NOMO-1 treated with DMSO at 0.1 percent for 48 hours (cell line): ENCODE measurements around the gene NCBP1.
"Not testable (repeated sequence)": the region's sequence is repeated elsewhere in the genome, so short reads cannot be mapped to it uniquely, and the experiment has no call there.

Source experiments
- DNase-seq: peaks from one replicate; lab custom pipeline; 2025; ENCODE audit not compliant: unreplicated experiment; lab: John Stamatoyannopoulos, UW

Gene NCBP1

DNA sequence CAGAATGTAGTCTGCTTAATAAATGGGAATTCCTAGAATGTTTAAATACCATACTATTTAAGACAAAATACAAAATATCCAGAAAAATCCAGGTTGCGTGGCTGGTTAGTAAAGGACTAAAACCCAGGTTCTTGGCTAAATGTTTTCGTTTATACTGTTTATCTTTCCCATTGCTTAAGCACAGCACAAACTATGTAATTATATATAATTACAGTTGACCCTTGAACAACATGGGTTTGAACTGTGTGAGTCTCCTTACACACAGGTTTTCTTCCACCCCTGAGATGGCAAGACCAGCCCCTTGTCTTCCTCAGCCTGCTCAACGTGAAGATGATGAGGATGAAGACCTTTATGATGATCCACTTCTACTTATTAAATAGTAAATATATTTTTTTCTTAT is 38.8 kb downstream of the NCBP1 start:
- no peak for DNase-seq

DNA sequence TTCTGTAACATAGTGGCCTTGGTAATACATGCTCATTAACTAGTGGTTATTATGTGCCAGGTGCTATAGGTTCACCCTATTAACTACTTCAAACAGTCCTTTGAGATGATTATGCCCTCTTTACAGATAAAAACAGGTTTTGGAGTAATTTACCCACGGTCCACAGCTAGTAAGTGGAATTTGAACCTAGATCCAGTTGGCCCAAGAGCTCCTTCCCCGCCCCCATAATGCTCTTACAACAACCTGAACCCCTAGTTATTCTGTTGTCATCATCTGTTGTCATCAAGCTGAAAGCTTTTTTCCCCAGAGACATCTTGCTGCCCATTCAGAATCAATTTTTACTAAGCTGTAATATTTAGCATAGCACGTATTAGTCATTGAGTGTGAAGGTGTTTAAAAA is 40.3 kb downstream of the NCBP1 start:
- DNase-seq = no peak

DNA sequence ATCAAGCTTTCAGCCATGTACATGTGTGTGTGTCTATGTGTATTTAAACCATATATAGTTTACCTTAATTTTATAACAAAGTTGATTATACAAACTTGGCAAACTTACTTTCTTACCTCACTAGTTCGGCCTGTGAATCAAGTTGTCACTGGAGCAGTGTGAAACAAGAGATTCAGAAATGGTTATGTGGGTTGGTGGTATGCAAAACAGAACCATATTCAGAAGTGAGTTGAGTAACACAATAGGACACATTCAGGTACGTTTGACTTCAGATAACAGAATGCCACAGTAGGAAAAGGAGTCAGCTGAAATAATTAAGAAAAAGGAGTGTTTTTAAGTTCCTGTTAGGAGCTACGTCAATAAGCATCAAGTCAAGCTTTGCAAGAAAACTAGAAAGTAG is 42.0 kb downstream of the NCBP1 start:
- no peak for DNase-seq

DNA sequence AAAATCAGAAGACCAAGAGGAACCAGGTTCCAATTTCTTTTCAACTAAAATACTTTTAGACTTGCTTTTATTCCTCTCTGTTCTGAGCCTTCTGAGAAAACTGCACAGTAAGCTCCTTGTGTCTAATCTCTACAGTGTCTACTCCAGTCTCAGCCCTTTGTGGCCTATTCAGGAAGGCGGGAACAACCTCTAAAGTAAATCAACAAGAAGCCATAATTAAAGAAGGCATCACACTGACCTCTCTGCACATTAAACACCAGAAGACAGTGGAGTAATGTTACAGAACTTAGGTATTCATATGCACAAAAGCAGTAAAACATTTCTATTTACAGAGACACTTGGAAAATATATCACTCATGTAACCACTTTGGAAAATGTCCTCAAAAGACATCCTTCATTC is 48.6 kb downstream of the NCBP1 start:
- no peak for DNase-seq

DNA sequence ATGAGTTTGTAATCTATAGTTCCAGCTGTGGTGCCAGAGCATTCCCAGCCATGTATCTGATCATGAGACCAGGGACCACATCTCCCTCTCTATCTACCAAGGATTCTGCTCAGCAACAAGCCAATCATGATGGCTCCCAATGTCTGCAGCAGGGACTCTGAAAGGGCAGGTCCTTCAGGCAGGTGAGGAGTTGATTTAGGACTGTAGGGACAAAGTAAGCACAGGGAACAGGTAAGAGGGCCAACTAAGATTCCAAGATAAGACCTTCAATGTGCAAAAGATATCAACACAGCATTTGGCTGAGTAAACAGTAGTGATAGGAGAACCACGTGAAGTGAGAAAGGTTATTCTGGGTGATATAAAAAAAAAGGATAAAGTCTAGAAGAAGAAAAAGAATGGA is 55.0 kb downstream of the NCBP1 start:
- DNase-seq = no peak

DNA sequence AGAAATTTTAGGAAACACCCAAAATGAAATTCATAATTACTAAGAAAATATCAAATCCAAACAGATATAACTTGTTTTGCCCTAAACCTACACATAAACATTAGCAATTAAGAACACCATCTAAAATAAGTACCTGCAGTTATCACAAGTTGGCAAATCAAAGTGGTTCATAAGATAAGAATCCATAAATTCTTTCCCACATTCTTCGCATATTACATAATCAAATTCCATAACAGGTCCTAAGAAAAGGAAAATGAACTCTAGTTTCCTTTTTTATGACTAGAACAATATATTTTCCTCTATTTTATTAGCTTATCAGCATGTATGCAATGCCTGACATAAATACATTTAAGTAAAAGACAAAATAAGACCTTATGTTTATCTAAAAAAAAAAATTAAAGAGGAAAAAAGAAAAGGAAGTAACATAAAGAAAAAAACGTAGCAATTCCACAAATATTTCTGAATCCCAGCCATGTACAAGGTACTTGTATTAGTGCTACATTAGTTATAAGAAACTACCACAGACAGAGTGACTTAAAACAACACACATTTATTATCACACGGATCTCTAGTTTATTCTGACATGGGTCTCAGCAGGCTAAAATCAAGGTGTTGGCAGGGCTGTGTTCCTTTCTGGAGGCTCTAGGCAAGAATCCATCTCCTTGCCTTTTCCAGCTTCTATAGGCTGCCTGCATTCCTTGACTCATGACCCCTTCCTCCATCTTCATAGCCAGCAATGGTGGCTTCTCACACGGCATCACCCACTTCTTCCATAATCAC is 56.0 kb downstream of the NCBP1 start:
- no peak for DNase-seq

DNA sequence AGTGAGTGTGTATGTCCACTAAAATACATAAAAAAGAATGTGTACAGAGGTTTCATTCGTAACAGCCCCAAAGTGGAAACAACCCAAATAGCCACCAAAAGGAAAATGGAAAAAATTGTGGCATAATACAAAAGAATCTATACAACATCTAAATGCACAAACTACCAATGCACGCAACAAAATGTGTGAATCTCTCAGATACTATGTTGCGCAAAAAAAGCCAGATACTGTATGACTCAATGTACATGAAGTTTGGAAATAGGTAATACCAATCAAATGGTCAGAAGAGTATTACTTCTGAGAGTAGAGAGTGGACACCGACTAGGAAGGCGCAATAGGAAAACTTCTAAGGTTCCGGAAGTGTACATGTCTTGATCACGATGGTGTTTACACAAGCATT is 61.1 kb downstream of the NCBP1 start:
- no peak for DNase-seq

DNA sequence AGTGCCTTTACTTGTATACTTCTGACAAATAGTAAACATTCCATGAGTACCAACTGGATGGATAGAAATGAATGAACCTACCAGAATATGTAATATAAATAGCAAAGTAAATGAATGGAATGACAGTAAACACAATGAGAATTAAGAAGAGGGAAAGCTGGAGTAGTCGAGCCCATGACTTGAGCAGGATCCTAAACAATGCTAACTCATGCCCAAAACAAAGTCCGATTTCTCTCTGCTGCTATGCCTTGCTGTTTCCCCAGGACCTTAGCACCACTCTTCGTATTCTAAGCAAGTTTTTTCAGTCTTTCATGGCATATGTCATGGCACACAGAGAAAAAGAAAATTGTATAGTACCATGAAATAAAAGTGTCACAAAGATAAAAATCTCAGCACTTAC is 61.8 kb downstream of the NCBP1 start:
- DNase-seq = no peak

DNA sequence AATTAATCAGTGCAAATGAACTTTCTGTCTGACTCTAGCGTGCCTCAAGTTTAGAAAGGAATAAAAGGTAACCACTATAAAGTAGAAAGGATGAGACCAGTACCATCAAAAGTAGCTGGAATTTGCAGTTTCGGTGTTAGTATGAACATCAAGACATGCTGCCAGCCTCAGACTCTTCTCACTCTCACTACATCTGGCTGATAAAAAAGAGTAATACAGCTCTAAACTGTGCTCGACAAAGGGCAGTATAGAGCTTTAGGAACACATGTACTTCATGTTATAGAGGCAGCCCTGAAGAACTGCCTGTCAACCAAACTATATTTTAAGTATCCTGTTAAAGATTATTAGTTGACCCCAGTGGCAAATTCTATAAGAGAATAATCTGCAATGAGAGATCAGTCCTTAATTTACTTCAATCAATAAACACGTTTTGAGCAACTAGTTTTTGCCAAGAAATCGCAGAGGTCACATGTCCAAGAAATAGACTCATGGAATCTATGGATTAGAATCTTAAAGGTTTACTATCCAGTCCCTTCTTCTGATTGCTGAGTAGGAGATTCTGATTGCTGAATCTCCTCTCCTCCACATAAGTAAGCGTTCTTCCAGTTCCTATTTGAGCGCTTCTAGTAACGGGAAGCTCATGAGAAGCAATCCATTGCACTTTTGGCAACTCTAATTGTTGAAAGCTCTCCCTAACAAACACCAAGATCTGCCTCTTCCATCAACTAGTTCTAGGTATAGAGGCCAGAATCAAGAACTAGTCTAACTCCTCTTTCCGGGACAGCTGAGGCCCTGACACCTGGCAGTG is 62.6 kb downstream of the NCBP1 start:
- DNase-seq = peak; percentile 31

DNA sequence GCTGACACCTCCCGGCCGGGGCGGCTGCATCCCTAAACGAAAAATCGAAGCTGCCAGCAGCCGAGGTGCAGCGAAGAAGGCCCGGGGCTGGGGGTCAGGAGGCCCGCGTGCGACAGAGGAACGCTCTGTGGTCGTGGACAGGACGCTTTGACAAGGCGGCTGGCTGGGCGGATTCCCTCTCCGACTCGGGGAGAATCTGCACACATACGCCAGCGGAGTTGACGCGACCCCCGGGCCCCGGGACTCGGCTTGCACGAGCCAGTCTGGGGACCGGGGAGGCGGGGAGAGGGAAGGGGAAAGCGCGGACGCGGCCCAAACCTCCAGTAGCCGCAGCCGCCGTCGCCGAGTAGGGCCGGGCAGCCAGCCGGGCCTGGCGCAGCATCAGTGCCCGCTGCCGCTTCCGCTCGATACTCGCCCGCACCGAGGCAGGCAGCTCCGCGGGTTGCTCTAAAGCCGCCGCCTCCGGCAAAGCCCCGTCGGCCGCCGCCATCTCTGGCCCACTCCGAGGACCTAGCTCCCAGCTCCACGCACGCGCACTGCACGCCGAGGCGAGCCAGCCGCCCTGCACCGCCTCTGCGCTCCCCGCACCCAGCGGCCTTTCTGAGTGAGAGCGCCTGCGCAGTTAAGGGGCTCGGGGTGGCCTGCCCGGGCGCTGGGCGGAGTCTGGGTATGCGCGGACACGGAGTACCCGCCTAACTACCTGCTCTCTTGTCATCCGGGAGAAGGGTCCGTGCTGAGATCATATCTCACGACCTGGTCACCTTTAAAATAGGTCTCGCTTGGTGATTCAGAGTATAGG is 63.4 kb downstream of the NCBP1 start, which contains the start of gene XPA:
Gene XPA, minus strand, starts transcription at position 538 of the 799 bp plus-strand sequence. Its CDS starts 48 bp downstream, at position 490.
- DNase-seq = peak; percentile 81

DNA sequence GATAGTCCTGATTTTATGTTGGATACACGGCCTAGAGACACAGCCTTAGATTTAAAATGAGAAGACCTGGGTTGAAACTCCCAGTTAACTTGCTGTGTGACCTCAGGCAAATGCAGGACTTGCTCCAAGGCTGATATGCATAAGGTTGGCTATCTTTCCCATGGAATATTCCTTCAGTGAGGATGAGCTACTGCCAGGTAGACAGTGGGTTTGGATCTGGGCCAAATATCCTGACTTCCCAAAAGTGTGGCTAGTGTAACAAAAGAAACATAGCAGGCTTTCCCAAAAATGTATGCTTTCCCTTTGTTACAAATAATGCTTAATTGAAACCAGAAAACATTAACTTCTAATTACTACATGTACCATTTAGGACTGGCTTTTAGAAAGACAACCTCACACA is 64.2 kb downstream of the NCBP1 start:
- no peak for DNase-seq

DNA sequence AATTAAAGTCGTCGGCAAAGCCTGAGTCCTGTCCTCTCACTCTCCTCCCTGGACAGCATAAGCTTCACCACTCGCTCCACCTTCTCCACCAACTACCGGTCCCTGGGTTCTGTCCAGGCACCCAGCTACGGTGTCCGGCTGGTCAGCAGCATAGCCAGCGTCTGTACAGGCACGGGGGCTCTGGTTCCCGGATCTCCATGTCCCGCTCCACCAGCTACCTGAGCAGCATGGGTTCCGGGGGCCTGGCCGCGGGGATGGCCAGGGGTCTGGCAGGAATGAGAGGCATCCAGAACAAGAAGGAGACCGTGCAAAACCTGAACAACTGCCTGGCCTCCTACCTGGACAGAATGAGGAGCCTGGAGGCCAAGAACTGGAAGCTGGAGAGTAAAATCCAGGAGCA is 65.2 kb downstream of the NCBP1 start:
- no peak for DNase-seq

DNA sequence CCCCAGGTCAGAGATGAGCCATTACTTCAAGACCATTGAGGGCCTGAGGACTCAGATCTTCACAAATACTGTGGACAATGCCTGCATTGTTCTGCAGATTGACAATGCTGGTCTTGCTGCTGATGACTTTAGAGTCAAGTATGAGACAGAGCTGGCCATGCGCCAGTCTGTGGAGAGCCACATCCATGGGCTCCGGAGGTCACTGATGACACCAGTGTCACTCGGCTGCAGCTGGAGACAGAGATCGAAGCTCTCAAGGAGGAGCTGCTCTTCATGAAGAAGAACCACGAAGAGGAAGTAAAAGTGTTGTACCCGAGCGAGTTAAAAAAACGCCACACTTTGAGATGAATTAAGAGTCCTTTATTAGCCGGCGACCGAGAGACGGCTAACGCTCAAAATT is 65.7 kb downstream of the NCBP1 start:
- peak; percentile 49 for DNase-seq

DNA sequence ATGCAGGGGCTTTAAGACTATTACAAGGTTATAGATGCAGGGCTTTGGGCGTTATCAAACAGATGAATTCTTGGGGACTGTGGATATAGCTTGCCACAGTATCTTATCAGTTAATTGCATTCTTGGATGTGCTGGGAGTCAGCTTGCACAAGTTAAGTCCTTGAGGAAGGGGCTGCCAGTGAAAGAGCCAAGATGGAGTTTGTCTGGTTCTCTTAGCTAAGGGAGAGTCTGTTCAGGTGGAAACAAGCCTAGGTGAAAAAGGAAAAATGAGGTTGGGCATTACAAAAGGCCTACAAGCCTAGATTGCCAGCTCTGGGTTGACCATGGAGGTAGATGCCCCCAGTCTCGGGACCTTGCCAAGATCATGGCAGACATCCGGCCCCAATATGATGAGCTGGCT is 66.2 kb downstream of the NCBP1 start:
- DNase-seq = not testable (repeated sequence)

DNA sequence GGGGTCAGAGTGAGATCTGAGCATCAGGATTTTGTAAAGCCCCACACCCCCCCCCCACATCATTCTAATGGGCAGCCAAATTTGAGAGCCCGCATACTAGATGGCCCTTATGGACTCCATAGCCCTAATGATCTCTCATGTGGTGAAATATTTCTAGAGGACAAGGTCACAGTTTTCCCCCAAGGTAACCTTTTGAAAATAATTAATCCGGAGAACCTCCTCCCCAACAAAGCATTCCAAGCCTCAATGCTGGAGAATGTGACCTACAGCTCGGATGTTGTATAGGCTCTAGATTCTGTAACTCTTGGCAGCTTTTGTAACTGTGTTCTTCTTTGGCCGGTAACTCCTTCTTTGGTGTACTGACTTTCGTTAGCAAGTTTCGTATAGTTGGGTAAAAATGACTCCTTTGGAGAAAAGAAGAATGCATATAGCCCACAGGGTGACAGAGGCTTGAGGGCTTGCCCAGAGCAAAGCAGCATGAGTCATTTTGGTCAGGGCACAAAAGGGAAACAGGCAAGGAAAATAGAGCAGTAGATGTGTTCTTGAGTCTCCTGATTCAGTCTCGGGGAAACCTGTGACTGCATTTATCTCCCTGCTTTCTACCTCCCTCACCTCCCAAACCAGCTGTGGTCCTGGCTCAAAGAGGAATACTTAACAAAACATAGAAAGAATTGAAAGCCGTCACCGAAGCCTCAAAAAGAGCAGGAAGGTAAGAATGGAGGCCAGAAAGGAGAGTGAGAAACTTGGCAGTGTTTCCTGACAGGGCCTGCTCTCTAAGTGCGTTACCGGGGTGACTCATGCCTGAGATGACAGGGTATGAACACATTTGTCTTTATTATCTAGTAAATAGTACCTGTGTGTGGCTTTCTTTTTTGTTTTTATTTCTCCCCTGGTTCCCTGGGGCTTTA is 70.1 kb downstream of the NCBP1 start:
- peak; percentile 70 for DNase-seq

DNA sequence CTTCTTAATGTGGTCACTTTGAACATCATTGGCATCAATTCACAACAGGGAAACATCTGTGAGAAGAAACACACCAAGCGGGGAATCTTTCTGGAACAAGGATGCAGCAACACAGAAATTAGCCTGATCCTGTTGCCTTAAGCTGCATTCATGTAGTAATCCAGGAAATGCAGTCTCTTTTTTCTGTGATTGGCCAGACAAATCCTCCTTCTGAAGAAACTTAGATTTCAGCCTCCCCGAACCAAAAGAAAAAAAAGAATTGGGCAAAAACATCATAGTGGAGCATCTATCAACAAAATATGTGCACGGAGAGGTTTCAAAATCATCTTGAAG is 70.7 kb downstream of the NCBP1 start:
- DNase-seq = no peak

DNA sequence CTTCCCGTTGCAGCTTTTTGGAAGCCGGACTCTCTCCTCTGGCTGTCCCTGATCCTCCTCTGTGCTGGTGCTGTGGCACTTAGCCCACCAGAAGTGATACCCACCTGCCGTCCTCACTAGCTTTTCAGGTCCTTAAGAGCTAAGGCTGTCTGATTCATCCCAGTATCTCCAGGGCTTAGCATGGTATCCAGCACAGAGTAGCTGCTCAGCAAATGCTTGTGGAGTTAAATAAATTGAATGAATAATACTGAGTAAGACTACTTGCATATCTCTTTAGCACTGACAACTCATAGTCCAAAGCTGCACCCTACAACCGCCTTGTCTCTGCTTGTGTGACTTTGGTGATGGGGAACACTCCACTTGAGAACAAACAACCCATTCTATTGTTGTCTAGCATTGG is 71.2 kb downstream of the NCBP1 start:
- DNase-seq = no peak

DNA sequence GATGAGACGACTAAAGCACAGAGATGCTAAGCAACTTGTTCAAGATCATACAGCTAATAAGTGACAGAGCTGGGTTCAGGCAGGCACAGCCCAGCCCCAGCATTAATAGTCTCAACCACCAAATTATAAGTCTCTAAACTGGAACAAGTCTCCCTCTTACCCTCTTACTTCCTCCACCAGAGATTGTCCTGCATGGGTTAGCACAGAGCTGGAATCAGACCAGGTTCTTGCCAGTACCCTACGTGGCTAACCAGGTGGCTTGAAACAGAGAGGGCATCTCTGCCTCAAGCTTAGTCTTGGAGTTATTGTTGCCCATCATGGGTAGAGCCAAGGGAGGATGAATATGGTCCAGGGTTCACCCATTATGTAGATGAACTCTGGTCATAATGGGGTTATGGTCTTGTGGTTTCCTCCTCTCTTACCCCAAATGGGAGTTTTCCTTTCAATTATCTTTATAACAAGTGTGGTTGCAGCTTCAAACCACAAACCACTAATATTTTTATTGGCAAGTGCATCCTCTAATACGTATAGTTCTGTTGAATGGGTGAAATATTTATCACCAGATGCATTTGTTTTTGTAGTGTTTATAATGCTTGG is 71.8 kb downstream of the NCBP1 start:
- DNase-seq = peak; percentile 37

DNA sequence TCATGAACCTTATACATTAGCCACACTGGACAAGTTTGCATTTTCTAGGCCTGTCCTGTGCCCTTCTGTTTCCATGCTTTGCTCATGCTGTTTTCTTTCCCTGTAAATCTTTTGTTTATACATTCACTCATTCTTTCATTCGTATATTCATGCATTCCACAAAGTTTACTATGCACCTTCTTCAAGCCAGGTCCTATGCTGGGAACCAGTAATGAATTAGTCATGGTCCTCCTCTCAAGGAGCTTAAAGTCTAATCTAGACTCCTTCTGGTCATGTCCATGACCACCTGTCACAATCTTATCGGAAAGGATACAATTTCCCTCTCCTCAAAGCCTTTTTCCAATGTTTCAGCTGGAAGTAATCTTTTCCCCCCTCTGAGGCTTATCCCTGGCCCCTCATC is 72.6 kb downstream of the NCBP1 start:
- no peak for DNase-seq
